Testis (tissue), 3 donors: Measurements from ENCODE around the gene CACNA1C. TPM values are rescaled to one million over a fixed set of nuclear protein-coding genes. Genes with fewer than 3 reads are reported as not detected.

ENCODE experiments used
- DNase-seq: peaks from one replicate; pipeline ENCODE4 v3.0.0-alpha.2; 2019
- H3K27ac ChIP-seq, 2 donors: fragments of 200-600 bp; sonication (generic); one replicate each; pipeline ENCODE4 v1.5.1; 2019
- H3K27me3 ChIP-seq: fragments of 200-600 bp; sonication (generic); one replicate; pipeline ENCODE4 v1.5.1; 2019
- H3K36me3 ChIP-seq: fragments of 200-600 bp; sonication (generic); one replicate; pipeline ENCODE4 v1.5.1; 2017; ENCODE audit warnings: low read depth; ENCODE audit errors: missing control alignments
- H3K4me1 ChIP-seq: fragments of 200-600 bp; sonication (generic); one replicate; pipeline ENCODE4 v1.5.1; 2019
- H3K4me3 ChIP-seq, 2 donors: fragments of 200-600 bp; sonication (generic); one replicate each; pipeline ENCODE4 v1.5.1; 2017 to 2019
- H3K9me3 ChIP-seq: fragments of 200-600 bp; sonication (generic); one replicate; pipeline ENCODE4 v1.5.1; 2017
- POLR2A ChIP-seq: fragments of 450-650 bp; IDR thresholded peaks from one replicate; pipeline ENCODE4 v1.6.1; 2017; ENCODE audit warnings: antibody characterized with exemption, mild to moderate bottlenecking, moderate library complexity
- WGBS, 2 donors: methylation state at CpG; one replicate each; pipeline ENCODE4 v1.1.5; 2018; 5-methylcytosine and 5-hydroxymethylcytosine counted together
- intact Hi-C: fragments of 100-400 bp; cut with DNase I; formaldehyde crosslinking; loops from one replicate; pipeline ENCODE4 v1.15.1; 2023; ENCODE audit warnings: low total_unique reads
- polyA plus RNA-seq: library from polyadenylated mRNA; stranded (reverse); fragments of 350-450 nt; fragmentation: Illumina TruSeq; extraction: RNeasy Lipid Tissue Mini Kit (QIAGEN cat#74804); gene quantifications from one replicate; pipeline ENCODE4 v1.2.3, GENCODE V29; 2014; ENCODE audit warnings: low read depth, low replicate concordance; ENCODE audit not compliant: insufficient read depth
- total RNA-seq, 2 donors: library from RNA; depleted of rRNA; stranded (reverse); fragments of >200 nt; gene quantifications; one replicate each; pipeline ENCODE4 v1.2.3, GENCODE V29; 2016
- TF ChIP-seq, protein P1 (sequence below), 3 experiments: fragments of 450-650 bp in 2 of 3; fragments of 200-600 bp in 1 of 3; sonication (generic) in 1 of 3; IDR thresholded peaks; one replicate each; pipeline ENCODE4 v1.5.1; 2016 to 2019; ENCODE audit warnings: antibody characterized with exemption in 3 of 3, mild to moderate bottlenecking in 2 of 3, moderate library complexity in 1 of 3

The CACNA1C gene
- total and polyA plus RNA-seq, 3 donors from 2014 or later: 20.3 to 36.8 (median 32.0) TPM

DNA sequence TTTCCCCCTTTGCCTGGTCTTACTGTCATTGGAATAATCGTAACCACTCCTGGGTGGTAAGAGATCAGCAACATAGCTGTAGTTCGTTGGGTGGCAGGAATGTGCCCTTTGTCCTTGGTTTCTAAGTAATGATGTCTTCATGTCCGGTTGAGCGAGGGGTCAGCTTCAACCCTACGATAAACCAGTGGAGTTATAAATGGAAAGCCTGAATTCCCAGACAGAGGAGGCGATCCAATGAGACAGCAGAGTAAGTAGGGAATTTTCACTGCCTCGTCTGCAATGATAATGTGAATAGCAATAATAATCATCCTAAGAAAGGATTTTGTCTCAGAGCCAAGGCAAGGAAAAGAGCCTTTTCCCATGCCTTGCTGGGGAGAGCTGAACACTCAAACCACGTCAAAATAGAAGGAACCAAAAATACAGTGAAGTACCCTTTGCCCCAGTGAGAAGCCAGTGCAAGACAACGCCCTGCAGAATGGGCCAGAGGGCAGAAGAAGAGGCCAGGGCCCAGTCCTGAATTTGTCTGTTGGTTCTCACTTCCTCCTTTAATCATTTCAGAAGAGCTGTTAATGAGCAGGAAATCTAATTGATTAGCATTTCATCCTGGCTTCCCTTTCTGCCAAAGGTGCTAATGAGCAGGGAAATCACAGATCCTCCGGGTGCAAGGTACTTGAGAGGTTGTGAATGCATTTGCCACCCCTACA is 330.7 kb downstream of the CACNA1C start:
- DNase-seq: no peak
- intact Hi-C loops: no loop called here
- no peak overlapping the region for H3K4me3 ChIP-seq
- H3K27me3 ChIP-seq: no peaks in the 10 kb centered on the region
- no peaks in the 10 kb centered on the region for H3K36me3 ChIP-seq
- 63 to 69% methylated on average over 10 of the region's 10 CpGs for WGBS, 2 donors
- H3K4me1 ChIP-seq: no peaks in the 10 kb centered on the region
- H3K9me3 ChIP-seq: no peaks in the 10 kb centered on the region
- no peak for TF ChIP-seq POLR2A
- TF ChIP-seq, protein P1, sequence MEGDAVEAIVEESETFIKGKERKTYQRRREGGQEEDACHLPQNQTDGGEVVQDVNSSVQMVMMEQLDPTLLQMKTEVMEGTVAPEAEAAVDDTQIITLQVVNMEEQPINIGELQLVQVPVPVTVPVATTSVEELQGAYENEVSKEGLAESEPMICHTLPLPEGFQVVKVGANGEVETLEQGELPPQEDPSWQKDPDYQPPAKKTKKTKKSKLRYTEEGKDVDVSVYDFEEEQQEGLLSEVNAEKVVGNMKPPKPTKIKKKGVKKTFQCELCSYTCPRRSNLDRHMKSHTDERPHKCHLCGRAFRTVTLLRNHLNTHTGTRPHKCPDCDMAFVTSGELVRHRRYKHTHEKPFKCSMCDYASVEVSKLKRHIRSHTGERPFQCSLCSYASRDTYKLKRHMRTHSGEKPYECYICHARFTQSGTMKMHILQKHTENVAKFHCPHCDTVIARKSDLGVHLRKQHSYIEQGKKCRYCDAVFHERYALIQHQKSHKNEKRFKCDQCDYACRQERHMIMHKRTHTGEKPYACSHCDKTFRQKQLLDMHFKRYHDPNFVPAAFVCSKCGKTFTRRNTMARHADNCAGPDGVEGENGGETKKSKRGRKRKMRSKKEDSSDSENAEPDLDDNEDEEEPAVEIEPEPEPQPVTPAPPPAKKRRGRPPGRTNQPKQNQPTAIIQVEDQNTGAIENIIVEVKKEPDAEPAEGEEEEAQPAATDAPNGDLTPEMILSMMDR (IDR thresholded peaks at IDR 0.05): no peak
- H3K27ac ChIP-seq: no peak overlapping the region

DNA sequence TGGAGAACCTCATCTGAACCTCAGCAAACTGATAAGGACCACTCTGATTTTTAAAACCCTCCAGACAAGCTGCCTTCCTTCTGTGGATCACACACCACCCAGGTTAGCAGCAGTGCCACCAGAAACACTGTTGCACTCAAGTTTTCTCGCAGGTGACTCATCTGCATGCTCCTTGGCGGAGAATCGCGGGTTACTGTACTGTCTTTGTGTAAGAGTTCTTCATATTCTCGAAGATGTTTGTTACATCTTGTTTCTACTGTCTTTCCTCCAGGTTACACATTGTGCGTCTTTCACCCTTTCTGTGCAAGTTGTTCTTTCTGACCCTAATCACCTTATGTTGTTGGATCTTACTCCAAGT is 331.2 kb downstream of the CACNA1C start:
- intact Hi-C loops: no loop called here

DNA sequence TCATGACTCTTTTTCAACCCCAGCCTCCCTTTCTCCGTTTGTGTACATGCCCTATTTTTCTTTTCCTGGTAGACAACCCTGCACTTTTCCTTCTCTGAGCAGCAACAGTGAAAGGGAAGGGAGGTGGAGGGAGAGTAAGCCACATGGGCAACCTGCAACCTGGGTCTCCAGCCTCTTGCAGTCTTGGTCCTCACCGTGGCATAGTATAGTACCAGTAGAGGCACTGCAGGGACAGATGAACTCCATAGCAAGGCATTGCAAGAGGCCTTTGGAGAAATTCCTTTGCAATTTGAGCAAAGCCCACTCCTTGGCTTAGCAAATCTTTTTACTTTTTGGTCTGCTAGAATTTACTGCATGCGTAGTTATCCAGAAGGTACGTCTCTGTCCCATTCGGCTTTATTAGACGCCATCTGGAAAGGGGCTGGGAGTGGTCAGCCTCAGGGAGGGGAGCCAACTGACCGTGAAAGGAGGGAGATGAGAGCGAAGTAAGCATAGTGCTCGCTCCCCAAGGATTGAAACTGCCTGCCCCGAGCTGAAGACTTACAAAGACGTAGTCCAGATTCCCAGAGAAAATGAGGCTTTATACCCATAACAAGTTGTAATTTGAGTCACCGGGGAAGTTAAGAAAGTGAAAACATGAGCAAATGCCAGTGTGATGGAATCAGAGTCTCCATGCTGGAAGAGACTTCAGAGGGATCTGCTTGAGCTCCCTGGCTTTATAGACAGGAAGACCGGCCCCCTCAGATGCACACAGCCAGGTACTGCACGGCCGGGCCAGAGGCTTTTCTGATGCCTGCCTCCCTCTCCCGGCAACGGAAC is 332.0 kb downstream of the CACNA1C start:
- H3K9me3 ChIP-seq: no peaks in the 10 kb centered on the region
- DNase-seq: no peak
- TF ChIP-seq, protein P1 (IDR thresholded peaks at IDR 0.05): no peak
- no peak for TF ChIP-seq POLR2A

More for the DNA sequence above, 331.2 kb downstream of the CACNA1C start:
- DNase-seq: no peak
- no peak for TF ChIP-seq POLR2A
- TF ChIP-seq, protein P1 (IDR thresholded peaks at IDR 0.05): no peak
- Histone ChIP-seq H3K27ac (no peak overlapping the region), H3K36me3 (no peaks in the 10 kb centered on the region), H3K4me1 (no peaks in the 10 kb centered on the region), H3K4me3 (no peak overlapping the region), H3K9me3 (no peaks in the 10 kb centered on the region), H3K27me3 (no peaks in the 10 kb centered on the region)
- 86 to 91% methylated on average over 1 to 6 of the region's 6 CpGs for whole genome bisulfite sequencing, 2 donors

DNA sequence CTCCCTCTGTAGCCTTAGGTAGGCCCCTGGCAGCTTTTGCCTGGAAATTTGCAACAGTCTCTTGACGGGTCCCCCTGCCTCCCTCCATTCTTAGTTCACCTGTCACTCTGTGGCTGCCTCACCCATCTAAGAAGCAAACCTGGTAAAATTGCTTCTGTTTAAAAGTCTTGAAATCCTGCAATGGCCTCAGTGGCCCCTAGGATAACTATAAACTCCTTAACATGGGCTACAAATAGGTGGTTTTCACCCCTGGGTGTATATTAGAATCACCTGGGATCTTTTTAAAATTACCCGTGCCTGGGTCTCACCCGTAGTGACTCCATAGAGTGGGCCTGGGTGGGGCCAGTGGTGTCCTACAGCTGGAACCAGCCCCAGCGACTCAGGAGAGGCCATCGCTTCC is 332.7 kb downstream of the CACNA1C start:
- H3K27me3 ChIP-seq: no peaks in the 10 kb centered on the region
- H3K4me3 ChIP-seq: no peak overlapping the region
- WGBS, 2 donors: 90% methylated on average over 5 of the region's 5 CpGs
- H3K9me3 ChIP-seq: no peaks in the 10 kb centered on the region
- intact Hi-C loops: no loop called here
- no peak overlapping the region for H3K27ac ChIP-seq
- H3K4me1 ChIP-seq: no peaks in the 10 kb centered on the region
- DNase-seq: no peak
- no peaks in the 10 kb centered on the region for H3K36me3 ChIP-seq
- TF ChIP-seq, protein P1 (IDR thresholded peaks at IDR 0.05): no peak

More for the DNA sequence above, 332.0 kb downstream of the CACNA1C start:
- H3K4me3 ChIP-seq: no peak overlapping the region
- no peak overlapping the region for H3K27ac ChIP-seq
- H3K27me3 ChIP-seq: no peaks in the 10 kb centered on the region
- WGBS, 2 donors: 53 to 64% methylated on average over 16 to 17 of the region's 17 CpGs
- intact Hi-C loops: no loop called here
- no peaks in the 10 kb centered on the region for H3K36me3 ChIP-seq
- H3K4me1 ChIP-seq: no peaks in the 10 kb centered on the region
